ENCODE data around the gene ZSCAN22. TPM values are rescaled to one million over a fixed set of nuclear protein-coding genes. Genes with fewer than 3 reads are reported as not detected.

The ZSCAN22 gene
- total and polyA plus RNA-seq, 2 donors (not counting 3 experiments of a cell fraction or from before 2014, with no cell fraction given) = 3.6 to 3.7 TPM

GRCh38 chr19:58349590-58349989 is 22.8 kb downstream of the ZSCAN22 start:
- Histone ChIP-seq H2AFZ (ENCODE audit: low read depth, low read length) (no peak overlapping the region), H3K9me3 (replicated peaks; ENCODE audit: control insufficient read depth, insufficient read depth, low read length) (no peaks in the 10 kb centered on the region), H3K9me1 (replicated peaks; ENCODE audit: control insufficient read depth, extremely low read depth, insufficient read depth, low read length) (no peaks in the 10 kb centered on the region), H3K4me2 (ENCODE audit: insufficient read depth, low read length) (no peak overlapping the region), H3K36me3 (ENCODE audit: control insufficient read depth in 2 of 2, extremely low read depth in 1 of 2, insufficient read depth in 2 of 2, low read length in 2 of 2) (no peaks in the 10 kb centered on the region), H3K79me2 (ENCODE audit: control insufficient read depth, insufficient read depth, low read length) (no peaks in the 10 kb centered on the region), H4K20me1 (replicated peaks; ENCODE audit: control insufficient read depth, extremely low read depth, insufficient read depth, low read length) (no peaks in the 10 kb centered on the region), H3K27ac (ENCODE audit: insufficient read depth, low read depth, low read length) (no peak overlapping the region), H3K4me3 (replicated peaks in 1 of 3; ENCODE audit: insufficient read depth in 1 of 3, low read depth in 1 of 3, low read length in 3 of 3) (no peak overlapping the region), H3K27me3 (ENCODE audit: control insufficient read depth in 2 of 2, insufficient read depth in 2 of 2, low read length in 2 of 2) (peaks cover 22 to 45% of the 10 kb centered on the region in 2 experiments), H3K9ac (replicated peaks; ENCODE audit: extremely low read depth, insufficient read depth, low read length) (no peak overlapping the region), H3K4me1 (ENCODE audit: control insufficient read depth, extremely low read depth, insufficient read depth, low read length) (peaks cover 5% of the 10 kb centered on the region)
- CTCF ChIA-PET = interaction anchor here (0.9 kb wide), 1 partner anchor 10 kb away, joined by 3 read pairs; no protein-coding TSS in a partner anchor
- FAIRE-seq (no peak), DNase-seq (ENCODE audit: low read depth, low spot score) (no peak)
- dilution Hi-C loops (cut with MboI; ENCODE audit: extremely low pct_ligation_motif_present, low sequenced_read_pairs) = no loop called here
- BruUV-seq (replicated peaks) = no TSS peak
- TF ChIP-seq FOS (IDR thresholded peaks at IDR 0.05; ENCODE audit: borderline replicate concordance, insufficient read depth, low read length) (no peak), GATA2 (IDR thresholded peaks at IDR 0.05; ENCODE audit: insufficient read depth, insufficient read length, low read depth, low read length) (no peak), EZH2 (IDR thresholded peaks at IDR 0.05; ENCODE audit: borderline replicate concordance, low read depth, low read length, severe bottlenecking) (no peak), POLR2AphosphoS5 (IDR thresholded peaks at IDR 0.05; ENCODE audit: insufficient read depth, low read depth, low read length) (no peak), JUN (IDR thresholded peaks at IDR 0.05; ENCODE audit: borderline replicate concordance, insufficient read depth, insufficient read length, low read depth) (no peak), POLR2A (IDR thresholded peaks at IDR 0.05; ENCODE audit: low read depth, low read length) (no peak), MYC (IDR thresholded peaks at IDR 0.05; ENCODE audit: low read depth, low read length) (no peak)
- TF ChIP-seq, protein P1, sequence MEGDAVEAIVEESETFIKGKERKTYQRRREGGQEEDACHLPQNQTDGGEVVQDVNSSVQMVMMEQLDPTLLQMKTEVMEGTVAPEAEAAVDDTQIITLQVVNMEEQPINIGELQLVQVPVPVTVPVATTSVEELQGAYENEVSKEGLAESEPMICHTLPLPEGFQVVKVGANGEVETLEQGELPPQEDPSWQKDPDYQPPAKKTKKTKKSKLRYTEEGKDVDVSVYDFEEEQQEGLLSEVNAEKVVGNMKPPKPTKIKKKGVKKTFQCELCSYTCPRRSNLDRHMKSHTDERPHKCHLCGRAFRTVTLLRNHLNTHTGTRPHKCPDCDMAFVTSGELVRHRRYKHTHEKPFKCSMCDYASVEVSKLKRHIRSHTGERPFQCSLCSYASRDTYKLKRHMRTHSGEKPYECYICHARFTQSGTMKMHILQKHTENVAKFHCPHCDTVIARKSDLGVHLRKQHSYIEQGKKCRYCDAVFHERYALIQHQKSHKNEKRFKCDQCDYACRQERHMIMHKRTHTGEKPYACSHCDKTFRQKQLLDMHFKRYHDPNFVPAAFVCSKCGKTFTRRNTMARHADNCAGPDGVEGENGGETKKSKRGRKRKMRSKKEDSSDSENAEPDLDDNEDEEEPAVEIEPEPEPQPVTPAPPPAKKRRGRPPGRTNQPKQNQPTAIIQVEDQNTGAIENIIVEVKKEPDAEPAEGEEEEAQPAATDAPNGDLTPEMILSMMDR (IDR thresholded peaks at IDR 0.05; ENCODE audit: extremely low read depth in 1 of 2, insufficient read depth in 1 of 2, low read depth in 1 of 2, low read length in 2 of 2) = no peak
- TF ChIP-seq, protein P2, sequence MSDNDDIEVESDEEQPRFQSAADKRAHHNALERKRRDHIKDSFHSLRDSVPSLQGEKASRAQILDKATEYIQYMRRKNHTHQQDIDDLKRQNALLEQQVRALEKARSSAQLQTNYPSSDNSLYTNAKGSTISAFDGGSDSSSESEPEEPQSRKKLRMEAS (IDR thresholded peaks at IDR 0.05; ENCODE audit: insufficient read depth, insufficient read length) = no peak
- intact Hi-C loops (cut with micrococcal nuclease) = no loop called here
- POLR2A ChIA-PET = no interaction called here
